ENCODE measurements around the gene GRHL1. TPM values are rescaled to one million over a fixed set of nuclear protein-coding genes. Genes with fewer than 3 reads are reported as not detected.

Gene GRHL1
- total RNA-seq, 6 experiments from 2014 or later = 3.5 to 11.2 (median 6.2) TPM

DNA sequence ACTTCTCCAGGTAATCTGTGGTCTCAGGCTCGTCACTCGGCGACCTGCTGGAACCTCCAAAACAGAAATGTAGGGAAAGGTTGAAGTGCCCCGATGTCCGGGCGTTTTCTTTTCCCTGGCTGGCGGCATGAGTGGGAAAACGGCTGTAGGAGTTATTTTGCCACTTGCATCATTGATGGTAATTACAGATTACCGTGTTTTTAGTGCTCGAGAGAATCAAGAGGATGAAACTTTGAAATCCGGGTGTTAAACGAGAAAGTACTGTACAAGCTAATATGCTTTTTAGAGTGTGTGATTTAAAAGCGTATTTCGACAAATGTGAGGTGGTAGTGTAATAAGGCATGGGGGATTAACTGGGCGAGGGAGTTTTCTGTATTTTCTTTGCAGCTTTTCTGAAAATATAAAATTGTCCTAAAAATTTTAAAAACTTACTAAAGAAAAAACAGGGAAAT is 819 bp downstream of the GRHL1 start:
- H3K4me3 ChIP-seq = peak overlapping the region; percentile 70 to 80 (median 77)
- H3K27me3 ChIP-seq = no peaks in the 10 kb centered on the region
- peak overlapping the region; percentile 47 to 76 (median 74) for H3K27ac ChIP-seq
- DNase-seq (no peak), ATAC-seq (no peak)
- no peaks in the 10 kb centered on the region for H3K9me3 ChIP-seq
- no peak for TF ChIP-seq POLR2A (IDR thresholded peaks at IDR 0.05)
- TF ChIP-seq, protein P1, sequence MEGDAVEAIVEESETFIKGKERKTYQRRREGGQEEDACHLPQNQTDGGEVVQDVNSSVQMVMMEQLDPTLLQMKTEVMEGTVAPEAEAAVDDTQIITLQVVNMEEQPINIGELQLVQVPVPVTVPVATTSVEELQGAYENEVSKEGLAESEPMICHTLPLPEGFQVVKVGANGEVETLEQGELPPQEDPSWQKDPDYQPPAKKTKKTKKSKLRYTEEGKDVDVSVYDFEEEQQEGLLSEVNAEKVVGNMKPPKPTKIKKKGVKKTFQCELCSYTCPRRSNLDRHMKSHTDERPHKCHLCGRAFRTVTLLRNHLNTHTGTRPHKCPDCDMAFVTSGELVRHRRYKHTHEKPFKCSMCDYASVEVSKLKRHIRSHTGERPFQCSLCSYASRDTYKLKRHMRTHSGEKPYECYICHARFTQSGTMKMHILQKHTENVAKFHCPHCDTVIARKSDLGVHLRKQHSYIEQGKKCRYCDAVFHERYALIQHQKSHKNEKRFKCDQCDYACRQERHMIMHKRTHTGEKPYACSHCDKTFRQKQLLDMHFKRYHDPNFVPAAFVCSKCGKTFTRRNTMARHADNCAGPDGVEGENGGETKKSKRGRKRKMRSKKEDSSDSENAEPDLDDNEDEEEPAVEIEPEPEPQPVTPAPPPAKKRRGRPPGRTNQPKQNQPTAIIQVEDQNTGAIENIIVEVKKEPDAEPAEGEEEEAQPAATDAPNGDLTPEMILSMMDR (IDR thresholded peaks at IDR 0.05) = no peak
- H3K4me1 ChIP-seq = peaks cover 0 to 12% (median 3%) of the 10 kb centered on the region in 4 donors
- WGBS (ENCODE audit: insufficient coverage, low coverage, low lambda C conversion rate, missing lambda C conversion rate) = 11% methylated on average over 12 of the region's 15 CpGs
- H3K36me3 ChIP-seq = no peaks in the 10 kb centered on the region
- intact Hi-C loops (cut with DNase I) = no loop called here

DNA sequence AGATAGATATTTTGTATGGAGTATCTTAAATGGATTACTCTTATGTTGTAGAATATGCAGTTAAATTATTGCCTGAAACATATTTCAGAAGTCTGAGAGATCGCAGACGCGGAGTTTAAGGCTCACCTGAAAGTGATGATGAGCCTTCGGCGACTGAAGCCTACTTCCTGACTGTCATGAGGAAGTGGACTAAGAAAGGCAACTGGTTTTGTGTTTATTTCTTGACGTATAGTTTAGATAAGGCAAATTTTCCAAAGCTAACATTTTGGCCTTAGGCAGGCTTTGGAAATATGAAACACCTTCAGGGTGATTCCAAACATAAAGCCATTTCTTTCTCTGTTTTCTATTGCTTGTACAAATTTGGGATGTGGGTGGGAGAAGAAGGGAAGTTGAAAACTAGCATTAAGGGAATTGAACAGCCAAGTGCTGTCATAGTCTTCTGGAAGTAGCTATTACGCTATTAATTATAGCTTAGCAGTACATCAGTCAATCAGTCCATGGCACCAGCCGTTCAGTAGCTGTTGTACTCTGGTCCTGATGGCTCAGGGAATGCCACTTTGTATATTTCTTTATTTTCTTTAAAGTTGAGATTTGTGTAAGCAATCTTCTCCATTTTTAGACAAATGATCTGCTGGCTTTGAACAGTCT is 1.5 kb downstream of the GRHL1 start:
- peaks cover 0 to 12% (median 3%) of the 10 kb centered on the region in 4 donors for H3K4me1 ChIP-seq
- TF ChIP-seq, protein P1 (IDR thresholded peaks at IDR 0.05) = no peak
- peak overlapping the region in 2 of 3 donors; percentile 70 to 77 for H3K4me3 ChIP-seq
- H3K27me3 ChIP-seq = no peaks in the 10 kb centered on the region
- DNase-seq (no peak), ATAC-seq (no peak)
- 40% methylated on average over 6 of the region's 8 CpGs for WGBS (ENCODE audit: insufficient coverage, low coverage, low lambda C conversion rate, missing lambda C conversion rate)
- intact Hi-C loops (cut with DNase I) = no loop called here
- H3K9me3 ChIP-seq = no peaks in the 10 kb centered on the region
- no peaks in the 10 kb centered on the region for H3K36me3 ChIP-seq
- peak overlapping the region in 2 of 3 donors; percentile 13 to 19 for H3K27ac ChIP-seq

DNA sequence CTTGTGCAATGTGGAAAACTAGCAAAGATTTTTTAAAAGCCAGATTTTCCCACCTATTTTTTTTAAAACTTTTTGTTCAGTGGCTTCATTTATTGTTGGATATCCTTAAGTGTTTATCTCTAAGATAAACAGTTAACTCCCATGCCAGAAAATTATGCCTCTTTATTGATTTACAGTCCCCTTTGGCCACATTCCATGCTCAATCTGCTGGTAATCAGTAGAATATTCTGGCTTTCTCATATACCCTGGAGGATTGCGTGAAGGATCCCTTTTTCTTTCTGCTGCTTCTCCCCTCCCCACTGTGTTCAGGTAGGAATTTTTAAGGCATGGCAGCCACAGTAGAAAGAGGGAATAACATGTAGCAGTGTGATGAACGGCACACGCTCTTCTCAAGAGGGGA is 2.6 kb downstream of the GRHL1 start:
- DNase-seq = no peak
- intact Hi-C loops (cut with DNase I) = no loop called here
- no peaks in the 10 kb centered on the region for H3K27me3 ChIP-seq
- no peak for ATAC-seq
- no peaks in the 10 kb centered on the region for H3K9me3 ChIP-seq
- peak overlapping the region; percentile 13 to 20 (median 19) for H3K27ac ChIP-seq
- H3K4me3 ChIP-seq = no peak overlapping the region
- 51% methylated on average over 3 of the region's 3 CpGs for WGBS (ENCODE audit: insufficient coverage, low coverage, low lambda C conversion rate, missing lambda C conversion rate)
- H3K4me1 ChIP-seq = peaks cover 0 to 12% (median 3%) of the 10 kb centered on the region in 4 donors
- TF ChIP-seq, protein P1 (IDR thresholded peaks at IDR 0.05) = no peak
- no peak for TF ChIP-seq POLR2A (IDR thresholded peaks at IDR 0.05)
- H3K36me3 ChIP-seq = no peaks in the 10 kb centered on the region

DNA sequence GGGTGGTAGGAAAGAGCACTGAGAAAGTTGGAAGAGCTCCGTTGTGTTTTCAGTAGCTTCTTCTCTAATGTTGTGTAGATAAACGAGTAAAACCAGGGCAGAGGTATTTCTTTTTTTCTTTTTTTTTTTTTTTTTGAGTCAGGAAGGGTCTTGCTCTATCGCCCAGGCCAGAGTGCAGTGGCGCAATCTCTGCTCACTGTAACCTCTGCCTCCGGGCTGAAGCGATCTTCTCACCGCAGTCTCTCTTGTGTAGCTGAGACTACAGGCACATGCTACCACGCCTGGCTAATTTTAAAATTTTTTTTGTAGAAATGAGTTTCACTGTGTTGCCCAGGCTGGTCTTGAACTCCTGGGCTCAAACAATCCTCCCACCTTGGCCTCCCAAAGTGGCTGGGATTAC is 6.6 kb downstream of the GRHL1 start:
- H3K4me1 ChIP-seq = peaks cover 0 to 12% (median 3%) of the 10 kb centered on the region in 4 donors
- H3K4me3 ChIP-seq = no peak overlapping the region
- intact Hi-C loops (cut with DNase I) = no loop called here
- peak overlapping the region in 1 of 3 donors; percentile 25 for H3K27ac ChIP-seq
- 41% methylated on average over 8 of the region's 8 CpGs for WGBS (ENCODE audit: insufficient coverage, low coverage, low lambda C conversion rate, missing lambda C conversion rate)
- H3K9me3 ChIP-seq = no peaks in the 10 kb centered on the region
- DNase-seq = peak; percentile 51 to 71 (median 70)
- H3K36me3 ChIP-seq = peaks cover 0 to 11% (median 5%) of the 10 kb centered on the region in 4 donors
- H3K27me3 ChIP-seq = no peaks in the 10 kb centered on the region
- TF ChIP-seq POLR2A (IDR thresholded peaks at IDR 0.05) = no peak
- TF ChIP-seq, protein P1 (IDR thresholded peaks at IDR 0.05) = no peak
- peak; percentile 78 to 89 (median 86) for ATAC-seq
